Activated T-helper 17 cell treated with anti-CD3 and anti-CD28 coated beads, Interleukin-2, amount 50 U/mL, for 72 hours (primary cell): ENCODE data around the gene PARD3B. TPM values are rescaled to one million over a fixed set of nuclear protein-coding genes. Genes with fewer than 3 reads are reported as not detected.

Experiments used
- ATAC-seq: fragments of 150-1000 bp; cut with Tn5 transposase; replicated peaks from 2 replicates; pipeline ENCODE4 v1.10.0; 2021; ENCODE audit warnings: mild to moderate bottlenecking, moderate library complexity
- H3K27ac Mint-ChIP-seq: one replicate; pipeline ENCODE4 v1.8.0; 2022; ENCODE audit warnings: mixed read lengths
- H3K27me3 Mint-ChIP-seq: one replicate; pipeline ENCODE4 v1.8.0; 2022; ENCODE audit warnings: mixed read lengths
- H3K36me3 Mint-ChIP-seq: one replicate; pipeline ENCODE4 v1.8.0; 2022; ENCODE audit warnings: low read depth, mild to moderate bottlenecking, mixed read lengths
- H3K4me1 Mint-ChIP-seq: one replicate; pipeline ENCODE4 v1.8.0; 2022; ENCODE audit warnings: mixed read lengths
- H3K4me3 Mint-ChIP-seq: one replicate; pipeline ENCODE4 v1.8.0; 2022; ENCODE audit warnings: mild to moderate bottlenecking, mixed read lengths
- H3K9me3 Mint-ChIP-seq: one replicate; pipeline ENCODE4 v1.8.0; 2022; ENCODE audit warnings: mixed read lengths
- total RNA-seq, 2 donors: library from RNA; stranded (reverse); gene quantifications; one replicate each; pipeline ENCODE4 v1.2.3, GENCODE V29; 2022

PARD3B gene
- total RNA-seq, 2 donors from 2014 or later = 0.29 to 1.5 TPM

DNA sequence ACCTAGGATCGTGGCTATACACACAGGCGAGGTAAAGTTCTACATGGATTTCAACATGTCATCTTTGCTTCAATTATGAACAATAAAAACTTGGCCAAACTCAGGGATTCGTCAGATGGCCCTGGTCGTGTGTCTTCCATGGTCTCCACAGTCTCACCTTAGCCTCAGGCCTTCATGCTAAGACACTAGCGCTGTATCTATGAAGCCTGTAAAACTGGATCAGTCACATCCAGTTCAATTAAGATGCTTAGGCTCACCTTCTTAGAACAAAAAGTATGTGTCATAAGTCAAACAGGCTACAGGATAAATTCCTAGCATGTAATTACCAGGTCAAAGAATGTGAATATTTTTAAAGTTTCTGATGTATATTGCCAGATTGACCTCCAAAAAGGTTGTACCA is 1023.3 kb downstream of the PARD3B start:
- H3K4me1 Mint-ChIP-seq = no peaks in the 10 kb centered on the region
- no peaks in the 10 kb centered on the region for H3K36me3 Mint-ChIP-seq
- ATAC-seq = no peak
- peaks cover 3% of the 10 kb centered on the region for H3K9me3 Mint-ChIP-seq
- H3K27ac Mint-ChIP-seq = no peak overlapping the region
- H3K4me3 Mint-ChIP-seq = no peak overlapping the region
- H3K27me3 Mint-ChIP-seq = no peaks in the 10 kb centered on the region

DNA sequence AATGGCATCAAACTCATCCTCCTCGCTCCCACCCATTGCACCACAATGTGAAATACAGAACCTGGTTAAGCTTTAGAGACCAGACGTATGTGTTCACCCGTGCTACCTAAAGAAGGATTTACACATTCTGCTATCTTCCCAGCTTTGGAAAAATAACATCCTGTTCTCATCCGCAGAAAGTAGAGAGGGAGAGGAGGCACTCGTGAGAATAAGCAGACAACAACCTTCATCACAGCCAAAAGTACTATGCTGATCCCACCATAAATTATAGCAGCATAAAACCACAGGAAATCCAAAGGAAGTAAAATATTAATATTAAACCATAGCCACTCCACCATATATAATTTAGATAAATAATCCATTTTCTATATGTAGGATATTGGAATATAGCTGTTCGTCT is 1025.4 kb downstream of the PARD3B start:
- Mint-ChIP-seq H3K4me3 (no peak overlapping the region), H3K9me3 (peaks cover 6% of the 10 kb centered on the region), H3K4me1 (no peaks in the 10 kb centered on the region), H3K36me3 (no peaks in the 10 kb centered on the region), H3K27me3 (no peaks in the 10 kb centered on the region), H3K27ac (no peak overlapping the region)
- ATAC-seq = no peak

- no peaks in the 10 kb centered on the region for H3K4me1 Mint-ChIP-seq
- ATAC-seq = no peak
- H3K27ac Mint-ChIP-seq = no peak overlapping the region
- no peaks in the 10 kb centered on the region for H3K27me3 Mint-ChIP-seq
- no peaks in the 10 kb centered on the region for H3K36me3 Mint-ChIP-seq
- no peak overlapping the region for H3K4me3 Mint-ChIP-seq
- peaks cover 8% of the 10 kb centered on the region for H3K9me3 Mint-ChIP-seq
Observed at GRCh38 chr2:205571360-205571959, 1026.2 kb downstream of the PARD3B start.

DNA sequence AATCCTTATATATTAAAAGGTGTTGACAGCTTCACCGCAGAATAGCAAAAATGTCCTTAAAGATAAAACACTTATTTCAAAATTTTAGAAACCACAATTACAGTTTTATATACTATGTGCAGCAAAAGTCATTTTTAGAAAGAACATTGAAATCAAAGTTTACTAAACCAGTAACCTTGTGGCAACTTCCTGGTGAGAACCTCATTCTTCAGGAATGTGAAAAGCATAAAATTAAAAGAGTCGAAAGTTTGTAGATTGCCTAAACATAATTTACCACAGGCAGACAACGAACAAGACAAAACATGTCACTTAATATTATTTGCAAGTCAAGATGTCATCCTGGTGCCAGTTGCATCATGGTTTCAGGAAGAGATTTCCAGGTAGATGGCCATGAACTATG is 1028.7 kb downstream of the PARD3B start:
- Mint-ChIP-seq H3K9me3 (peaks cover 12% of the 10 kb centered on the region), H3K27ac (no peak overlapping the region), H3K4me3 (no peak overlapping the region), H3K36me3 (no peaks in the 10 kb centered on the region), H3K4me1 (no peaks in the 10 kb centered on the region), H3K27me3 (no peaks in the 10 kb centered on the region)
- no peak for ATAC-seq

- H3K27me3 Mint-ChIP-seq = peaks cover 3% of the 10 kb centered on the region
- no peak overlapping the region for H3K4me3 Mint-ChIP-seq
- no peaks in the 10 kb centered on the region for H3K36me3 Mint-ChIP-seq
- H3K27ac Mint-ChIP-seq = no peak overlapping the region
- H3K4me1 Mint-ChIP-seq = no peaks in the 10 kb centered on the region
- peaks cover 9% of the 10 kb centered on the region for H3K9me3 Mint-ChIP-seq
- ATAC-seq = no peak
Observed at GRCh38 chr2:205579335-205579734, 1034.1 kb downstream of the PARD3B start.

DNA sequence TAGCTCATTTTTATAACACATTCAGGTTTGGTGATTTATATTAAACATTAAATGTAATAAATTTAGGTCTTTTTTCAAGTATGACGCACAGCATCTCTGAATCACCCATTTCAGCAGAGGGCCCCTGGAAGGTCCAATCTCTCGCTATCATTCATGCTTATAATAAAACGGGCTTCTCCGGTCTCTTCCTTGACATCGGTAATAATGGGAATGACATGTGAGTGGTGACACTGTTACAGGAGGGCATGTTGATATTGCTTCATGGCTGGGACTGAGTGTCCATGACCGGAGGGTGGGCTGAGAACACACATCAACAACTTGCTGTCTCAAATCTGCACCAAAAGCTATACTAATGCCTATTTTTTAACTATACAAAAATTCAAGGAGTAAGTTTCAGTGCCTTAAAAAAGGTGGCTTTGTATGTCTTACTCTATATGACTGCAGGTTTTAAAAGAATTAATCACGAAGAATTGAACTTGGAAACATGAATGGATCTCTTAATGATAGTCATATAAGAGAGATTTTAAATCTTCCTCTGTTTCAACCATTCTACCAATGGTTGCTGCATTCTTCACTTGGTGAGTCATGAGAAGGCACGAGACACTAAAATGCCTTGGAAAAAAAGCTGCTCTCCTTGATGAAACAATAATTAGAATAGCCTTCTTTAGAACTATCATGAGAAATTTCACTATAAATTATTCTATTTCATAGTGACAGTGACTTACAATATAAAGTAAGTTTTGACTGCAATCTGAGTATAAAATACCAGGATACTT is 1035.1 kb downstream of the PARD3B start:
- H3K4me3 Mint-ChIP-seq = no peak overlapping the region
- H3K4me1 Mint-ChIP-seq = no peaks in the 10 kb centered on the region
- H3K9me3 Mint-ChIP-seq = peaks cover 9% of the 10 kb centered on the region
- no peaks in the 10 kb centered on the region for H3K36me3 Mint-ChIP-seq
- no peak for ATAC-seq
- no peak overlapping the region for H3K27ac Mint-ChIP-seq
- peaks cover 3% of the 10 kb centered on the region for H3K27me3 Mint-ChIP-seq

DNA sequence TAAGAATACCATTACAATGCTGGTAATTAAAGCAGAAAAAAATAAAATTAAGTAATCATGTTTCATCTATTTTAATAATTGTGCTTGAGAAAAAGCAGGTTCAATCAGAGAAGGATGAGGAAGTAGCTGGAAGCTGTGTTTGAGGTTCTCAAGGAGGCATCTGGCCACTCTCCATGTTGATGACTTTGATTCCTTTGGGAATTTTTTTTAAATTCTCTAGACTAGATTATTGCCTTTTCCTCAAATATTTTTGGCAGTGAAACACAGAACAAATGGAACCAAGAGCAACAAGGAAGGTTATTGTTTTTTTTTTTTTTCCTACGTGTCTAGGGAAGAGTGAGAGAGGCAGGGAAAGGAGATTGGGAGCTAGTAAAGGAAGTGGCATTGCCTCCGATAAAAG is 1037.1 kb downstream of the PARD3B start:
- H3K27ac Mint-ChIP-seq = no peak overlapping the region
- H3K36me3 Mint-ChIP-seq = no peaks in the 10 kb centered on the region
- ATAC-seq = no peak
- no peaks in the 10 kb centered on the region for H3K9me3 Mint-ChIP-seq
- no peak overlapping the region for H3K4me3 Mint-ChIP-seq
- no peaks in the 10 kb centered on the region for H3K4me1 Mint-ChIP-seq
- peaks cover 3% of the 10 kb centered on the region for H3K27me3 Mint-ChIP-seq

- no peaks in the 10 kb centered on the region for H3K36me3 Mint-ChIP-seq
- no peak for ATAC-seq
- H3K27me3 Mint-ChIP-seq = peaks cover 3% of the 10 kb centered on the region
- H3K27ac Mint-ChIP-seq = no peak overlapping the region
- H3K4me3 Mint-ChIP-seq = no peak overlapping the region
- H3K4me1 Mint-ChIP-seq = no peaks in the 10 kb centered on the region
- no peaks in the 10 kb centered on the region for H3K9me3 Mint-ChIP-seq
Observed at GRCh38 chr2:205585449-205586383, 1040.4 kb downstream of the PARD3B start.

- H3K4me1 Mint-ChIP-seq = no peaks in the 10 kb centered on the region
- no peak overlapping the region for H3K27ac Mint-ChIP-seq
- no peaks in the 10 kb centered on the region for H3K9me3 Mint-ChIP-seq
- peaks cover 3% of the 10 kb centered on the region for H3K27me3 Mint-ChIP-seq
- no peak for ATAC-seq
- no peak overlapping the region for H3K4me3 Mint-ChIP-seq
- no peaks in the 10 kb centered on the region for H3K36me3 Mint-ChIP-seq
Observed at GRCh38 chr2:205586626-205587025, 1041.4 kb downstream of the PARD3B start.

DNA sequence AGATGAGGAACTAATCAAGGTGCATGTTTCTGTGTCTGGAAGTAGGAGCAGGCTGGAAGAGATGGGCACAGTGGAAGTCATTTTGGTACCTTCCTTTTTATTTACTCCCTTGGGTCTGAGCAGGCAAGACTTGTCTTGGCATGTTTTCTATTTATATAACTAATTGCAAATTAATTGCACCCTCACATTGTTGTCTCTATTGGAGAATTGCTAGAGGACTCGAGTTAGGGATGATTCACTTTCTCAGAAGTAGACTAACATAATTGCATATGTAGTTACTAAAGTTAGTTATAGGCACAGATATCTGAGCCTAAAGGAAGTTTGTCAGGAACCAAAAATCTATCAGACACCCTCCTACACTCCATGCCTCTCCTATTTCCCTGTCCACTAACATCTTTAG is 1044.2 kb downstream of the PARD3B start:
- no peaks in the 10 kb centered on the region for H3K4me1 Mint-ChIP-seq
- H3K36me3 Mint-ChIP-seq = no peaks in the 10 kb centered on the region
- no peak overlapping the region for H3K4me3 Mint-ChIP-seq
- ATAC-seq = no peak
- H3K9me3 Mint-ChIP-seq = no peaks in the 10 kb centered on the region
- peaks cover 3% of the 10 kb centered on the region for H3K27me3 Mint-ChIP-seq
- no peak overlapping the region for H3K27ac Mint-ChIP-seq

- H3K27me3 Mint-ChIP-seq = peaks cover 3% of the 10 kb centered on the region
- H3K9me3 Mint-ChIP-seq = no peaks in the 10 kb centered on the region
- H3K4me3 Mint-ChIP-seq = no peak overlapping the region
- no peak for ATAC-seq
- no peak overlapping the region for H3K27ac Mint-ChIP-seq
- no peaks in the 10 kb centered on the region for H3K4me1 Mint-ChIP-seq
- H3K36me3 Mint-ChIP-seq = no peaks in the 10 kb centered on the region
Observed at GRCh38 chr2:205590759-205591158, 1045.5 kb downstream of the PARD3B start.

GRCh38 chr2:205593891-205594290 is 1048.6 kb downstream of the PARD3B start:
- Mint-ChIP-seq H3K27me3 (peaks cover 3% of the 10 kb centered on the region), H3K36me3 (no peaks in the 10 kb centered on the region), H3K9me3 (peaks cover 3% of the 10 kb centered on the region), H3K4me1 (no peaks in the 10 kb centered on the region), H3K27ac (no peak overlapping the region), H3K4me3 (no peak overlapping the region)
- ATAC-seq = no peak

DNA sequence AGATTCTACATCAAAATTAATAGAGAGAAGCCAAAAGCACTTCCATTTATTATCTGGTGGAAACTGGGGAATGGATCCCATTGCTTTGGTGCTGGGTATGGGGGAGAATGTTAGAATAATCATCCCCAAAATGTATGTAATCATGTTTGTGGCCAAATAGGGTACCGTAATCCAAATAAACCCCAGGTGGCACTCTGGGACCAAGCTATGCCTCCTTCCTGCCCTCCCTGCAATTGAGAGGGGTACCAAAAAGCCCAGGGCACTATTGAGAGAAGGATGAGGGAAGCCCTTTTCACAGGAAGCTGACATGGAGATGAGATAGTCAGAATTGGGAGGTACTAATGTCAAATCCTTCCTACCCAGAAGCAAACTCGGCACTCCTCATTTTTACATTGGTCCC is 1051.3 kb downstream of the PARD3B start:
- no peak for ATAC-seq

GRCh38 chr2:205605638-205606304 is 1060.5 kb downstream of the PARD3B start:
- H3K4me3 Mint-ChIP-seq = no peak overlapping the region
- ATAC-seq = no peak
- no peaks in the 10 kb centered on the region for H3K36me3 Mint-ChIP-seq
- H3K9me3 Mint-ChIP-seq = peaks cover 21% of the 10 kb centered on the region
- H3K4me1 Mint-ChIP-seq = no peaks in the 10 kb centered on the region
- peaks cover 27% of the 10 kb centered on the region for H3K27me3 Mint-ChIP-seq
- no peak overlapping the region for H3K27ac Mint-ChIP-seq

More for the DNA sequence above, 1051.3 kb downstream of the PARD3B start:
- no peaks in the 10 kb centered on the region for H3K36me3 Mint-ChIP-seq
- H3K27me3 Mint-ChIP-seq = no peaks in the 10 kb centered on the region
- H3K4me1 Mint-ChIP-seq = no peaks in the 10 kb centered on the region
- H3K9me3 Mint-ChIP-seq = peaks cover 3% of the 10 kb centered on the region
- no peak overlapping the region for H3K27ac Mint-ChIP-seq
- H3K4me3 Mint-ChIP-seq = no peak overlapping the region
